H9 (cell line): ENCODE data around the gene DPF3. TPM values are rescaled to one million over a fixed set of nuclear protein-coding genes. Genes with fewer than 3 reads are reported as not detected.

Source experiments
- DNase-seq: peaks from one replicate; pipeline ENCODE4 v3.0.0-alpha.2; 2017
- H2AFZ ChIP-seq: one replicate; pipeline ENCODE4 v1.6.1; 2013; ENCODE audit warnings: mild to moderate bottlenecking, low read length, control low read depth, moderate library complexity
- H2AK5ac ChIP-seq: 2 replicates; pipeline ENCODE4 v1.6.1; 2013; ENCODE audit warnings: low read length, control low read depth, mixed read lengths; ENCODE audit not compliant: insufficient read length
- H2BK120ac ChIP-seq: one replicate; pipeline ENCODE4 v1.6.1; 2013; ENCODE audit warnings: low read depth, mild to moderate bottlenecking, low read length, control low read depth, inconsistent platforms; ENCODE audit not compliant: poor library complexity, severe bottlenecking
- H2BK12ac ChIP-seq: 2 replicates; pipeline ENCODE4 v1.6.1; 2013; ENCODE audit warnings: low read length, control low read depth, mixed read lengths, low read depth; ENCODE audit not compliant: insufficient read length
- H2BK15ac ChIP-seq: 2 replicates; pipeline ENCODE4 v1.6.1; 2013; ENCODE audit warnings: low read depth, low read length, control low read depth
- H2BK20ac ChIP-seq: one replicate; pipeline ENCODE4 v1.6.1; 2013; ENCODE audit warnings: low read depth, mild to moderate bottlenecking, low read length, control low read depth, inconsistent platforms; ENCODE audit not compliant: poor library complexity, severe bottlenecking
- H2BK5ac ChIP-seq: 2 replicates; pipeline ENCODE4 v1.6.1; 2013; ENCODE audit warnings: low read length, control low read depth, mixed read lengths; ENCODE audit not compliant: insufficient read length
- H3K14ac ChIP-seq: 2 replicates; pipeline ENCODE4 v1.6.1; 2013; ENCODE audit warnings: low read length, control low read depth; ENCODE audit not compliant: insufficient read depth
- H3K18ac ChIP-seq: 2 replicates; pipeline ENCODE4 v1.6.1; 2013; ENCODE audit warnings: low read depth, mild to moderate bottlenecking, mixed read lengths, low read length, control low read depth; ENCODE audit not compliant: insufficient read length
- H3K23ac ChIP-seq: 2 replicates; pipeline ENCODE4 v1.6.1; 2013; ENCODE audit warnings: low read length, control low read depth, mixed read lengths, low read depth; ENCODE audit not compliant: insufficient read length
- H3K23me2 ChIP-seq: 2 replicates; pipeline ENCODE4 v1.6.1; 2013; ENCODE audit warnings: low read depth, mild to moderate bottlenecking, mixed read lengths, low read length, control low read depth; ENCODE audit not compliant: insufficient read length, poor library complexity, severe bottlenecking
- H3K27ac ChIP-seq: 2 replicates; pipeline ENCODE4 v1.5.1; 2013; ENCODE audit warnings: low read length, control low read depth, mixed read lengths, low read depth; ENCODE audit not compliant: insufficient read length
- H3K27me3 ChIP-seq: 2 replicates; pipeline ENCODE4 v1.6.1; 2013; ENCODE audit warnings: low read length, control low read depth, inconsistent platforms; ENCODE audit not compliant: insufficient read depth
- H3K4ac ChIP-seq: 2 replicates; pipeline ENCODE4 v1.6.1; 2013; ENCODE audit warnings: low read depth, mild to moderate bottlenecking, control low read depth, inconsistent platforms, low read length, moderate library complexity
- H3K4me1 ChIP-seq: 2 replicates; pipeline ENCODE4 v1.6.1; 2013; ENCODE audit warnings: low read length, control low read depth, inconsistent platforms; ENCODE audit not compliant: insufficient read depth
- H3K4me2 ChIP-seq: 2 replicates; pipeline ENCODE4 v1.6.1; 2013; ENCODE audit warnings: low read length, control low read depth, mixed read lengths; ENCODE audit not compliant: insufficient read length, insufficient read depth
- H3K56ac ChIP-seq: 2 replicates; pipeline ENCODE4 v1.6.1; 2013; ENCODE audit warnings: low read depth, mild to moderate bottlenecking, mixed read lengths, low read length, control low read depth; ENCODE audit not compliant: insufficient read length
- H3K79me1 ChIP-seq: 2 replicates; pipeline ENCODE4 v1.6.1; 2013; ENCODE audit warnings: low read depth, mild to moderate bottlenecking, moderate library complexity, low read length, control low read depth, inconsistent platforms; ENCODE audit not compliant: insufficient read depth, poor library complexity, severe bottlenecking
- H3K79me2 ChIP-seq: 2 replicates; pipeline ENCODE4 v1.6.1; 2013; ENCODE audit warnings: low read length, control low read depth, inconsistent platforms; ENCODE audit not compliant: insufficient read depth
- H3K9ac ChIP-seq: 2 replicates; pipeline ENCODE4 v1.6.1; 2013; ENCODE audit warnings: low read length, control low read depth, mixed read lengths; ENCODE audit not compliant: insufficient read length; ENCODE audit errors: extremely low read depth
- H3K9me3 ChIP-seq: one replicate; pipeline ENCODE4 v1.6.1; 2013; ENCODE audit warnings: low read depth, low read length, inconsistent platforms; ENCODE audit not compliant: control insufficient read depth
- H3T11ph ChIP-seq: one replicate; pipeline ENCODE4 v1.6.1; 2013; ENCODE audit warnings: mild to moderate bottlenecking, low read length, control low read depth, inconsistent platforms
- H4K20me1 ChIP-seq: one replicate; pipeline ENCODE4 v1.6.1; 2013; ENCODE audit not compliant: control insufficient read depth, insufficient read length, insufficient read depth
- H4K5ac ChIP-seq: 2 replicates; pipeline ENCODE4 v1.6.1; 2013; ENCODE audit warnings: low read depth, mild to moderate bottlenecking, mixed read lengths, low read length, control low read depth; ENCODE audit not compliant: insufficient read length
- H4K8ac ChIP-seq: replicated peaks from 2 replicates; pipeline ENCODE4 v1.6.1; 2013; ENCODE audit warnings: low read length, control low read depth, mixed read lengths, low read depth; ENCODE audit not compliant: insufficient read length
- H4K91ac ChIP-seq: 2 replicates; pipeline ENCODE4 v1.6.1; 2013; ENCODE audit warnings: low read depth, mild to moderate bottlenecking, moderate library complexity, mixed read lengths, low read length, control low read depth; ENCODE audit not compliant: insufficient read length
- H3K27ac Mint-ChIP-seq, 3 experiments: 2 replicates in 2 of 3; 3 replicates in 1 of 3; pipeline ENCODE4 v1.8.0; 2020 to 2021; ENCODE audit warnings: mixed read lengths in 3 of 3, mild to moderate bottlenecking in 1 of 3, moderate library complexity in 1 of 3
- H3K27me3 Mint-ChIP-seq: 2 replicates; pipeline ENCODE4 v1.8.0; 2021; ENCODE audit warnings: low read depth, mild to moderate bottlenecking, moderate library complexity, mixed read lengths
- H3K36me3 Mint-ChIP-seq, 3 experiments: 2 replicates in 2 of 3; 3 replicates in 1 of 3; pipeline ENCODE4 v1.8.0; 2020 to 2021; ENCODE audit warnings: low read depth in 3 of 3, mixed read lengths in 3 of 3; ENCODE audit not compliant: insufficient read depth in 1 of 3
- H3K4me1 Mint-ChIP-seq, 2 experiments: 2 replicates each; pipeline ENCODE4 v1.8.0; 2020; ENCODE audit warnings: mixed read lengths in 2 of 2
- H3K4me3 Mint-ChIP-seq, 2 experiments: 2 replicates in 1 of 2; 3 replicates in 1 of 2; pipeline ENCODE4 v1.8.0; 2020 to 2021; ENCODE audit warnings: mild to moderate bottlenecking in 2 of 2, mixed read lengths in 2 of 2, moderate library complexity in 1 of 2
- H3K9me3 Mint-ChIP-seq, 2 experiments: 2 replicates in 1 of 2; 3 replicates in 1 of 2; pipeline ENCODE4 v1.8.0; 2020; ENCODE audit warnings: mild to moderate bottlenecking in 2 of 2, mixed read lengths in 2 of 2, moderate library complexity in 1 of 2
- CTCF ChIP-seq: fragments of 200-600 bp; sonication (generic); conservative IDR thresholded peaks from 3 replicates; pipeline ENCODE4 v1.8.0; 2021; ENCODE audit warnings: antibody characterized with exemption, mild to moderate bottlenecking
- WGBS: extraction: QIAGEN DNeasy Blood & Tissue Kit; methylation state at CpG from one replicate; pipeline ENCODE4 v1.1.7; 2013; ENCODE audit warnings: missing lambda C conversion rate, low lambda C conversion rate, mixed read lengths; ENCODE audit not compliant: insufficient read length; ENCODE audit errors: extremely low coverage; 5-methylcytosine and 5-hydroxymethylcytosine counted together
- total RNA-seq: library from RNA; stranded (reverse); gene quantifications from 2 replicates; pipeline ENCODE4 v1.2.1, GENCODE V29; 2021

Gene DPF3
- total RNA-seq, 1 experiment from 2014 or later = not detected

- no peak overlapping the region; a peak in 1 of 7 replicates for H3K27ac Mint-ChIP-seq
- no peak overlapping the region for H2BK15ac ChIP-seq
- WGBS = no CpG with 5 or more reads among the region's 1 CpG
- no peak overlapping the region for H4K91ac ChIP-seq
- no peak overlapping the region for H2BK120ac ChIP-seq
- no peaks in the 10 kb centered on the region for H3K4me1 ChIP-seq
- TF ChIP-seq CTCF = no peak
- H3K4me1 Mint-ChIP-seq = no peaks in the 10 kb centered on the region
- no peak overlapping the region for H2BK20ac ChIP-seq
- no peak overlapping the region for H3K27ac ChIP-seq
- no peak for DNase-seq
- H3K23ac ChIP-seq = no peak overlapping the region
- no peak overlapping the region for H2BK12ac ChIP-seq
- H4K20me1 ChIP-seq = no peaks in the 10 kb centered on the region
- H3K27me3 ChIP-seq = no peaks in the 10 kb centered on the region
- H4K8ac ChIP-seq = no peak overlapping the region
- H3K79me1 ChIP-seq = no peaks in the 10 kb centered on the region
- peaks cover 9% of the 10 kb centered on the region for H3K27me3 Mint-ChIP-seq
- no peaks in the 10 kb centered on the region for H3K9me3 ChIP-seq
- no peak overlapping the region for H3K14ac ChIP-seq
- no peak overlapping the region for H4K5ac ChIP-seq
- no peak overlapping the region for H3T11ph ChIP-seq
- no peak overlapping the region for H3K4me3 Mint-ChIP-seq
- no peak overlapping the region for H2AFZ ChIP-seq
- no peak overlapping the region for H2AK5ac ChIP-seq
- no peaks in the 10 kb centered on the region; a peak in 1 of 7 replicates for H3K36me3 Mint-ChIP-seq
- no peaks in the 10 kb centered on the region for H3K23me2 ChIP-seq
- H3K4ac ChIP-seq = no peak overlapping the region
- H3K9ac ChIP-seq = no peak overlapping the region
- no peak overlapping the region for H3K56ac ChIP-seq
- H3K18ac ChIP-seq = no peak overlapping the region
- no peak overlapping the region for H3K4me2 ChIP-seq
- H3K9me3 Mint-ChIP-seq = no peaks in the 10 kb centered on the region; a peak in 1 of 5 replicates
- no peak overlapping the region for H2BK5ac ChIP-seq
- no peaks in the 10 kb centered on the region for H3K79me2 ChIP-seq
Measured at GRCh38 chr14:72574715-72575114, 319.2 kb downstream of the DPF3 start.
